Medulla oblongata (tissue), 1 donor: Measurements from ENCODE around the gene UBA3.

Experiments used
- DNase-seq: peaks from one replicate; pipeline ENCODE4 v3.0.0-alpha.2; 2015; ENCODE audit errors: extremely low spot score

Gene UBA3

DNA sequence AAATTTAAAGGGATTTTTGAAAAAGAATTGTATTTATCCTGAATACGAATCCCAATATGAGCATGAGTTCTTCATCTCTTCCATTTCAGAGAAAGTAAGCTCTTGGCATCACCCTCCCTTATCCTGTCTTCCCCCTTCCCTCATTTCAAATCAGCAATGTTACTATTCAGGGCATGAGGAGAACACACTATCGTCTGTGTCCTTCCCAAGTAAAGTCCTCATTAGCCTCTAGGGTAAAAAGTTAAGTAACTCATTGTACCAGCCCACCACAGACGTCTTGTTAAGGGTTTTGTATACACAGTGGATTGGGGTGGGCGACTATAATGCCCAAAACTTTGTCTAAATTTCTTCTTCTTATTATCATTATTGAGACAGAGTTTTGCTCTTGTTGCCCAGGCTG lies 19.4 kb upstream of the UBA3 start:
- no peak for DNase-seq

DNA sequence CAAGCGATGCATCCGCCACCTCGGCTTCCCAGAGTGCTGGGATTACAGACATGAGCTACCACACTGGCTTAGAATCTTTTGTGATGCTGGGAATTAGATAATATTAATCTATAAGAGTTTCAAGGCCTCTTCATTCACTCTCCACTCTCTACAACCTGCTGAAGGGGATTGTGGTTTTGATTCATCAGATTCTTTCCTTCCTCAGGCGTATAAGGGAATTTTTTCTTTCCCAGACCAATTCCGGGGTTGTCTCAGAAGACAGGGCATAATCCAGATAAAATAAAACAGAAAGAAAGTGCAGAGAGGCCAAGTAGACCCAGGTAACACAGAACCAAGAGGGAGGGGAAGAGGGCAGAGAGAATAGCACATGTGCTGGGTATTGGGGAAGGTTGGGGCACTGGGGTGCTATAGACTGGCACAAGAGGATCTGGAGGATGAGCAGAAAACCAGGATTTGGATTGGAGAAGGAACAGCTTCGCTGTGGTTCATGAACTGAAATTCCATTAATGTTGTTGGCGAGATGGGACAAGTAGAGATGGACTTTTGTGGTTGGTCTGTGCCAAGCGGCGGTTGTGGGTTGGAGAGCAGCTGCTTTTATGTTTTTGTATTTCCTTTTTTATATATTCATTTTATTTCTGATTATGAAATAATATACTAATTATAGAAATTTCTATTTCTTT lies 17.4 kb upstream of the UBA3 start:
- DNase-seq = no peak

DNA sequence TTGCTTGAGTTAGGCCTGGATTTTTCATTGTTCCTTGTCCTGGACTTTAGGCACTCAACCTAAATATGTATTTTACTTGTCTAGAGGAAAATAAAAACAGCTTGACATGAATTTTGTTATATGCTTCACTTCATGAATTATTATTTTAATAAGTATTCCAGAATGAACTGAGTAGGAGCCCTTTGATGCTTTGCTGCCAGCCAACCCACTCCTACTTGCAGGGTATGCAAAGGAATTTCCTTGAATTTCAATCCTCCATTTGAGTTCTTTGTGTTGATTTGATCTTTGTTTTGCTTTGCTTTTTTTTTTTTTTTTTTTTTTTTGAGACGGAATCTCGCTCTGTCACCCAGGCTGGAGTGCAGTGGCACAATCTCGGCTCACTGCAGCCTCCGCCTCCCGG lies 16.1 kb upstream of the UBA3 start:
- no peak for DNase-seq

DNA sequence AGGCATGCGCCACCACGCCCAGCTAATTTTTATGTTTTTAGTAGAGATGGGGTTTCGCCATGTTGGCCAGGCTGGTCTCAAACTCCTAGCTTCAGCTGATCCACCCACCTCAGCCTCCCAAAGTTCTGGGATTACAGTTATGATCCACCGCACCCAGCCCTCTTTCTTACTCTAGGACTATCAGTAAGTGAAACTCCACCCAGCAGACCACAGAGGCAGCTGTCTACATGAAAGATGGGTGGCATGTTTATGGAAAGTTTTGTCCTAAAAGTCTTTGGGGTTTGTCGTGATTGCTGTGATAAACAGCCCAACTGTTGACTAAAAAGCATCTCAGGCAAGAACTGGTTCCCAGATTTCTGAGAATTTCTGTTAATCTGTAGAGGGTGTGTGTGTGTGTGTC lies 15.5 kb upstream of the UBA3 start:
- no peak for DNase-seq

DNA sequence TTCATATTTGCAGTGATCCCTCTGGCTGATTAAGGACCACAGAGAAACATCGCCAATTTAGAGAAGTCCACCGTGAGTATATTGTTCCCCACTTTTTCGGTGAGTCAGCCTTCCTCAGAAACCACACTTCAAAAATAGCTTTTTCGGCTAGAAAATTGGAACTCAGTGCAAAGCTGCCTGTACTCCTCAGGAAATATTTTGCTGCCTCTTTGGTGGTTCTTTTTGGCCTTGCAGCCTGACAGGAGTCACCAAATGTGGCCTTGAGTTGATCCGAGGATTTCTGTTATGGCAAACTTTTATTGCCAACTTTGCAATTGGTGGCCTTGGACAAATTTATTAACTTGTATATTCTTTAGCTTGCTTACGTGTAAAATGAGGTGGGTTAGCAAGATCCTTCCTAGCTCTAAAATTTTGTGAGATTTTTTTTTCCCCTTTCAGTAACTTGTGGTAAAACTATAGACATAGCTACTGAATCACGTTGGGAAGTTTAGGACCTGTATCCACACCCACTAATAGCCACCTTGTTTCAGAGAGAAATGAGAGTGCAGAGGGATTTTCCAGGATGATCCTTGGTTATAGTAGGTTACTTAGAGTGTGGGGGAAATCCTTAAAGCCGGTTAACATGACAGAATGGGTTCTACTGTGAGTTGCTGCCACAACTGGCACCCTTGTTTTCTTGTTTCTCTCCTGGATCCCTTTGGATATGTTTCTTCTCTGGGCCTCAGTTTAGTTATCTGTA lies 14.5 kb upstream of the UBA3 start:
- peak; percentile 79 for DNase-seq

DNA sequence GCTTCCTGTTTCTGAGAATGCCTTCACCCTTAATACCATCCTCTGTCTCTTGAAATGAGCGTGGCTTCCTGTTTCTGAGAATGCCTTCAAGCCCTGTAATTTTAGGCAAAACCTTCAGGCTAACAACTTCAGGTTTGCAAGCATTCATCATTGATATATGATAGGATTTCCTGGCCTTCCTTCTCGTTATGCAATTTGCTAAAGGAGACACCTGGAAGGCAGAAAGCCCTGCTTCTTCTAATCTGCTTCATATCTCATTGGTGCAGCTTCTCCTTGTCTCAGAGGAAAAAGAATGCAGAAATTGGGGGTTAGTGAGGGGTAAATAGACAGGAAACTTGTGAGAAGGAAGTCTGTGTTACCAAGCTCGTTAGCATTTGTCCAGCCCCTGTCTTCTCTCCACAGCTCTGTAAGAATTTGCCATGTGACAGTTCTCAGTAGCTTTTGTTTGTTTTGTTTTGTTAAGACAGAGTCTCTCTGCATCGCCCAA lies 11.9 kb upstream of the UBA3 start:
- DNase-seq = peak; percentile 92

DNA sequence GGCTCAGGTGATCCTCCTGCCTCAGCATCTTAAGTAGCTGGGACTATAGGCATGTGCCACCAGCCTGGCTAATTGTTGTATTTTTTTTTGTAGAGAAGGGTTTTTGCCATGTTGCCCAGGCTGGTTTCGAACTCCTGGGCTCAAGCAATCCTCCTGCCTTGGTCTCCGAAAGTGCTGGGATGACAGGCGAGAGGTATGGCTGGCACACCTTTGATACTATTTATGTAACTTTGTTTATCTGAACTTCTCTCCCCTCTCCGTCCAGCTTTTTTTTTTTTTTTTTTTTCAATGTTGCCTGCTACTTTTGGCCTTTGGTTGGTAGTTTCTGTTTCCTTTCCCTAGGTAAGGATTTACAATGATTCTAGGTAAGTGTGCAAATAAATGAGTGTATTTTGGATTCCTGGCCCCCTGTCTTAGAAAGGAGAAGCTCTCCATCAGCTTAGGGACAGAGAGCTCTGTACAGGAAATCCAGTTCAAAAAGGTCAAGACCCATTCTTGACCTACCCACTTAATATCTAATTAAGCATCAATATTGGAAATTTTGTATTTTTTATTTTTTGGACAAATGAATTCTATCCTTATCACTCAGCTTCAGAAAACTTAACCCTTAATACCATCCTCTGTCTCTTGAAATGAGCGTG lies 11.3 kb upstream of the UBA3 start:
- no peak for DNase-seq

DNA sequence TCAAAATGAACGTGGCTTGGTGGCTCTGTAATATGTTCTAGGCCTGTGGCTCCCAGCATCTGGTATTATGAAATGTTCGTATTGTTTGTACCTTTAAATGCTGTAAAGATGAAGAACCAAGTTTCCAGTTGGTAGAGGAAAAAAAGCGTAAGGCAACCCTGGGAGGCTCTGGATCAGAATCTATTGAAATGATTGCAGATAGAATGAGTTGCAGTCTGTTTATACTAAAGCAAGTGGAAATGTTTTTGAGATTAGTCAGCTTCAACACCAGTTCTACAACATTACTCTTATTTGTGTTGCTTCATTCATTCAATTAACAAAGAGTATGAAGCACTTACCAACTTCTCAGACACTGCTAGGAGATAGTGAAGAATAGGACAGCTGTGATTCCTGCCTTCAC lies 9.9 kb upstream of the UBA3 start:
- DNase-seq = no peak

DNA sequence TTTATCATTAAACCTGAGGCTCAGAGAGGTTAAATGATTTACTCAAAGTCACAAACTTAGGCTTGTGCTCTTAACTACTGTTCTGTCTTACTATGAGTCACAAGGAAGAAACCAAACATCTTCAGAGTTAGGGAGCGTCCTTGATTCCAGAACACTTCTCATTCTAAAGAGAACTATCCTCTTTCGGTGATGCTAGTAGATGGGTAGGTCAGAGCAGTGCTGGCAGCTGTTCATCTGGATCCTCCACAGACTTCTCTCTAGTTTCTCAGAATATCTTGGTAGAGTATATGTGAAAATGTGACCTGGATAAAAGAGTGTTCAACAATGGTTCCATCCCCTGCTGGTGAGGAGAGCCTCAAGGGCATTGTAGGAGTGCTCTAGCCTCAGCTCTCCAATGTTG lies 7.9 kb upstream of the UBA3 start:
- peak; percentile 48 for DNase-seq

DNA sequence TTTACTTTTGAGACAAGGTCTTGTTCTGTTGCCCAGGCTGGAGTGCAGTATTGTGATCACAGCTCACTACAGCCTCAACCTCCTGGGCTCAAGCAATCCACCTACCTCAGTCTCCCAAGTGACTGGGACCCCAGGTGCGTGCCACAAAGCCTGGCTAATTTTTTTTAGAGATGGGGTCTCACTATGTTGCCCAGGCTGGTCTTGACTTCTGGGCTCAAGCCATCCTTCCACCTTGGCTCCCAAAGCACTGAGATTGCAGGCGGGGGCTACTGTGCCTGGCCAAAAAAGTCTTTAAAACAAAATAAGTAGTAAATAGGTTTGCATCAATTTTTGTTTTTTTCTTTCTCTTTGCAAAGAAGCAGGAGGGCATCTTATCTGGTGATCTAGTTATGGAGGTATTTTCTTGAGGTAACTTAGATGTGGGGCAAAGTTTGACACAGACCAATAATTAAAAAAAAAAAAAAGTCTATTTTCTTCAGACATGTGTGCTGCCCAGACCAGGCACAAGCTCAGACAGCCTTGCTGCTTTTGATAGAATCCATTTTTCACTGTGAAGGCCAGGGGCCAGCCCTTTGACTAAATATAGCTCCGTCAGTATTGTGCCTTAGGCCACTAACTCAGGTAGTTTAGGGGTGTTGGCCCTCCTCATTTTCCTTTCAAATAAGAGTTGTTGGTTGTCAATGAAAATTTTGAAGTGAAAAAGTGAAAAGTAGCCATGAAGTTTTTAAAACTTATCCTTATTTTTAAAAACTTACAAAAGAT lies 7.0 kb upstream of the UBA3 start:
- DNase-seq = no peak

DNA sequence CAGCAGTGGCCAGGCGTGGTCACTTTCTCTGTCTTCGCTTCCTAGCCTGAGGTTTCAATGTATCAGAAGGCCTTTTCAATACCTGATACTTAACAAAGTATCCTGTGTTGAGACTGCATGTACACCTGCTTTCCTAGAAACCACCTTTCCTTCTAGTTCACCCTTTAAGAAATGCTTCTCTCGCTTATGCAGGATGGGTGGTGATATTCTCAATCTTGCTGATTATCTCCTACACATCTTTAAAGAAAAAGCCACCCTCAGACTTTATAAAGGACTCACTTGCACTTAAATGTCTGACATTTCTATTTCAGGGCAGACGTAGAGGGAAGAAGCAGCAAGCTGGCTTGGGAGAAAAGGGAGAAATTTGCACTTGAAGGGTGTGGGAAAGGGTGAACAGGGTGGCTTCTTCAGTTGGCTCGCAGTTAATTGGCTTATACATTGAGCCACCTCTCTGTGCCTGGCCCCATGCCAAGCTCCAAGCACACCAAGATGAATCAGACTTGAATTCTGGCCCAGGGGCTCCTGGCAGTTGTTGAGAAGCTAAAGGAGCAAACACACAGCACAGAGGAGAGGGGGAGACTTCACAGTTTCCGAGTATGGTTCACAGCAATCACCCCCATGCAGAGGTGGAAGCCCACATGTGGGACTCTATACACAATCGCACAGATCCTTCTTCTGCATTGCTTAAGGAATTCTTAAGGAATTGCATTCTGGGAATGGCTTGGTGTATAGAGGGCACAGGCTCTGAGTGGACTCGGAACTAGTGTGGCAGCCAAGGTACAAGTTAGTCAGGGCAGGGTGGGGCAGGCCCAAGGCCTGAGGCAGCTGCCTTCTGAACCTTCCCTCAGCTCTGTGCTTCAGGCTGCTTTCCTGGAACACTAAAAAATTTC lies 5.9 kb upstream of the UBA3 start:
- peak; percentile 85 for DNase-seq

DNA sequence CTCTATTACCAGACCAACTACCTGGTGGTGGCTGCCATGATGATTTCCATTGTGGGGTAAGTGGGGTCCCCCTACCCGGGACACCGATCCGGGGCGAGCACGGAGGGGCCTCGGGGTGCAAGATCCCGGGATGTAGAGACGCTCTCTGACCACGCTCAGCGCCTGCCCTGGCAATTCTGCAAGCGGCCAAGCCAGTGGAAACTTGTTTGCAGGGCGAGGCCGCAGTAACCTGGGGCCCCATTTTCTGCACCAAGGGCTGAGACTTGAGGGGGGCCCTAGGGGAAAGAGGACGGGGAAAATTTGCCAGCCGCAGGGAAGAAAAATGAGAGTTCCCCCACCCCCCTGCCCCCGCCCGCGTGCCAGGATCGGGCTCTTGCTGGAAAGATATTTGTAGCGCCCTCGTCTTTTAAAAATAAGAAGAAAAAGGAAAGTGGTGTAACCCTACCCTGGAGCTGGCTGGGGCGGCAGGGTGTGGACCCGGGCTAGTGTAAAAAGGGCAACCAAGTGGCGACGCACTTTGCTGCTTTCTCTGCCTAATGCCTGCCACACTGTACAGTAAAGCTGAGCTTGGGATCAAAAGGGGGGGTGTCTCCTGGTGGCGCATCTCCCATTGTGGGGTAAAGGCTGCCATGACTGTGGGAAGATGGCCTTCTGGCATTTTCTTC lies 5.1 kb upstream of the UBA3 start:
- peak; percentile 83 for DNase-seq

DNA sequence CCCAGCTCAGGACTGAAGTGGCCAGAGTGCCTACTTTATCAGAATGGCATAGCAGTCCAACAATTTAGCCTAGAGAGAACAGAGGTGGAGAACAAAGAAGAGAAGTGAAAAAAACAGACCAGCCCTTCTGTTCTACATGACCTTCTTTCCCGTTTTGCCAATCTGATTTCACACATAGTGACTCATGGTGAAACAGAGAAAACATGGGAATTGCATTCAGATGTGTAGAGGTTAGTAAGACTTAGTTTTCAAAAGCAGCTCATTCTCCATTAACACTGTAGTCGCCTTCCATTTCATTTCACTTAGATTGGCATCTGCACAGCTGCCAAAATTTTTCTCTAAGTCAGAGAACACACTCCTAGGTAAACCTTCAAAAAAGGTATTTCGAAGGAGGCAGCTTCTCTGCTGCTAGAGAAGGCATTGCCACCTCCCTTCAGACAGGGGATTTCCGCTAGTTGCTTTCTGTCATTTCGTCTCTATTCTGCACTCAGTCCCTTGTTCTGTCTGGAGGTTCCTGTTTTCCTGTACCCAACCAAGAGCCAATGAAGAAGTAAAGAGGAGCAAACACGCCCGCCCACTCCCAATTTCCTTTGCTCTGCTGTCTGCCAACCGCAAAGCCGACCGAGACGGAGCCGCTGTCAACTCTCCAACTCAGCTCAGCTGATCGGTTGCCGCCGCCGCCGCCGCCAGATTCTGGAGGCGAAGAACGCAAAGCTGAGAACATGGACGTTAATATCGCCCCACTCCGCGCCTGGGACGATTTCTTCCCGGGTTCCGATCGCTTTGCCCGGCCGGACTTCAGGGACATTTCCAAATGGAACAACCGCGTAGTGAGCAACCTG lies 4.4 kb upstream of the UBA3 start, which contains the start of gene ARL6IP5:
Gene ARL6IP5, plus strand, starts transcription at position 612 of the 842 bp plus-strand sequence. Its CDS starts 111 bp downstream, at position 723.
- peak; percentile 95 for DNase-seq

DNA sequence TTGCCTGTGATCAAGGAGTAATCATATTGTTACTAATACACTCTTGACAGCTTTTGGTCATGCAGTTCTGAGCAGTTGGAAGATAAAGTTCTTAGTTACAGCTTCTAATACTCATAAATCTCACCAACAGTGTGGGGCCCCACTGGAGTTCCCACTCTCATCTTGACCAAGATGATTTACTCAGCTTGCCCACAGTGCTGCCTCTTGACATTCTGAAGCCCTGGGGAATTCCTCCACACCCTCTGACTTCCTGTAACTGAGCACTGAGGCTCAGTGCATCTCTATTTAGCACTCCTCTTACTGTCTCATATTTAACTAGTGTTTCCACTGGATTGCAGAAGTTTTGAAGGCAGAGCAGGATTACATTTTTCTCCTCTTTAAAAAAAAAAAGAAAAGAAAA lies 2.6 kb upstream of the UBA3 start:
- DNase-seq = peak; percentile 82

DNA sequence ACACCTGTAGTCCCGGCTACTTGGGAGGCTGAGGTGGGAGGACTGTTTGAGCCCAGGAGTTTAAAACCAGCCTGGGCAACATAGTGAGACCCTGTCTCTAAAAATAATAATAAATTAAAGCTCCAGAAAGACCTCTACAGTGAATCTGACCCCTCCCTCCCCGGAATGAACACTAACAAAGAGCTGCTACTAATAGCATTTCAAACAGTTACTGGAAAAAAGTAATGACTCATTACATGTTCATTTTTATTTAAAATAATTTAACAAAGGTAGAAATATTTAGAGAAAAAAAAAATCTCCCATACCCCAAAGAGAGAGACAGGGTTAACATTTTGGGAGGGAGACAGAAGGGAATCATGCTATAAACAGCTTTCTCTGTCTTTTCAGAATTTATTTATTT lies 2.2 kb upstream of the UBA3 start:
- no peak for DNase-seq

DNA sequence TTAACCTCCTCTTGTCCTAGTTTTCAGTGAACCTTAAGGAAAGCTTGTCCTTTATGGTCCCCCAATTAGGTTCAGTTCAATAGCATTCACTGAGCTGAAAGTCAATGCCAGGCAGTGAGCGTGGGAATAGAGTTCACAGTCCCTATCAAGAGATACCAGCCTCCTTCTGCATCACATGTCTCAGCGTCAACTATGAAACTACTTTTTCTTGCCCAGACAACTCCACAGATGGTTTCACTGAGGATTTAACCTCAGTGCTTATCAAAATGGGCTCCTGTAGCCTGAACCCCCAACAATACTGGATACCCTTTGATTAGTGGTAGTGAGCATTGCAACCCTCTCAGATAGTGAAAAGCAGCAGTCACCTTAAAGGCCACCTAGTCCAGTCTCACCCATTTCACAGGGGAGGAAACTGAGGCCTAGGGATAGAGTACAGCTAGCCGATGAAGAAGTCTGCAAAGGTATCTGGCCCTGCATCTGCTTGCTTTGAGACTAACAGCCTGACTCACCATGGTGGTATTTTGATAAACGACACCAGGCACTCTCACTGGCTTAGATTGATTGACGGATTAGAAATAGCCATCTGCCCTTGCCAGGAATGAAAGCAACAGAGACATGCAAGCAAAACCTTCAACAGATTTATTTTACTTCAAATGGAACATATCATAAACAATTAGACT lies 1.6 kb upstream of the UBA3 start:
- DNase-seq = no peak

DNA sequence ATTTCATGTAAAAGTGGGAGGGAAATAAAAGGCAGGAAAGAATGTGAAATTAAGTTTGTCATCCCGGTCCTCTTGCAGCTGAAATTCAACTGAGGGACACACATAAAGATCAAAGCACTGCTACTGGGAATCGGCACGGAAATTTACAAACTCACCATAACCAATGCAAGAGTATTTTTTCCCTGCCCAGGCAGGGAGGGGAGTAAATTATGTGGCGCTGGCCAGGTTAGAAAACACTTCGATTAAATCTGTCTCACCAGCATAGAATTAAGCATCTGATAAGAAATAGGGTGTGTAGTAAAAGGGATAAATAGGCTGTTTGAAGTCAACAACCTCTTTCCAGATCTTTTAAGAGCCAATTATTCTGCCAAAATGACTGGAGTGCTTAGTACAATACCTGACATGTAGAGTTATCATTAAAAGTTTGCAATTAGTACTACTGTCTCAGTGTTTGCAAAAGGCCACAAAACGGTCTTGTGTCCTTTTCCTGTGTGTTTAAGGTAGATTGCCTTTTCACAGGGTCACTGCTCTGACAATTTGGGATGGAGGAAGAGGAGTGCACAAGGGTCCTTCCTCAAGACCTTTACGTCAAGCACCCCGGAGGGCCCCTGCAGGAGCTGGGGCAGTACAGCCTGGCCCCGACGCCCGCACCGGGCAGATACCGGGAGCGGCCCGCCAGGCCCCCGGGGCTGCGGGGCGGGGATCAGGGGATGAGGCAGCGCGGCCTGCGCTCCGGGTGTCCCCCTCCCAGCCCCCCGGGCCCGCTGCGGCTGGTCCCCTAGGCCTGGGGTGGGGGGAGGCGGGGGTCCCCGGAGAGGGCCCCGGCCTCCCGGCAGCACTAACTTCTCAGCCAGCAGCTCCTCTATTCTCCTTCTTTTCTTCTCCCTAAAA lies 651 bp downstream of the UBA3 start:
- DNase-seq = no peak

DNA sequence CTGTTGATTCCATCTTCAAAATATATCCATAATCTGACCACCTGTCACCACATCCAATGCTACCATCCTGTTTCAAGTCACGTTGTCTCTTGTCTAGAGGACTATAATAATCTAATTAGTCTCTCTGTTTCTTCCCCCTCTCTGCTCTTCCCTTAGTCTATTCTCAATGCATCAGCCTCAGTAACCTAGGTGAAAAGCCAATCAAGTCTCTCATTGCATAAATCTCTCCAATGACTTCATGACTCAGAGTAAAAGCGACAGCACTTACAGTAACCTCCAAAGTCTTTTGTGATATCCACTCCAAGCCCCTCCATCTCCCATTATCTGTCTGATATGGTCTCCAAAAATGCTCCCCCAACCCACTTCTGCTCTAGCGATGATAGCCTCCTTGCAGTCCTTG lies 7.2 kb downstream of the UBA3 start:
- no peak for DNase-seq
